ENCODE measurements around the gene WASF2. TPM values are rescaled to one million over a fixed set of nuclear protein-coding genes. Genes with fewer than 3 reads are reported as not detected.

WASF2 gene
- polyA plus RNA-seq, 1 donor from 2014 or later: 2.5 TPM

DNA sequence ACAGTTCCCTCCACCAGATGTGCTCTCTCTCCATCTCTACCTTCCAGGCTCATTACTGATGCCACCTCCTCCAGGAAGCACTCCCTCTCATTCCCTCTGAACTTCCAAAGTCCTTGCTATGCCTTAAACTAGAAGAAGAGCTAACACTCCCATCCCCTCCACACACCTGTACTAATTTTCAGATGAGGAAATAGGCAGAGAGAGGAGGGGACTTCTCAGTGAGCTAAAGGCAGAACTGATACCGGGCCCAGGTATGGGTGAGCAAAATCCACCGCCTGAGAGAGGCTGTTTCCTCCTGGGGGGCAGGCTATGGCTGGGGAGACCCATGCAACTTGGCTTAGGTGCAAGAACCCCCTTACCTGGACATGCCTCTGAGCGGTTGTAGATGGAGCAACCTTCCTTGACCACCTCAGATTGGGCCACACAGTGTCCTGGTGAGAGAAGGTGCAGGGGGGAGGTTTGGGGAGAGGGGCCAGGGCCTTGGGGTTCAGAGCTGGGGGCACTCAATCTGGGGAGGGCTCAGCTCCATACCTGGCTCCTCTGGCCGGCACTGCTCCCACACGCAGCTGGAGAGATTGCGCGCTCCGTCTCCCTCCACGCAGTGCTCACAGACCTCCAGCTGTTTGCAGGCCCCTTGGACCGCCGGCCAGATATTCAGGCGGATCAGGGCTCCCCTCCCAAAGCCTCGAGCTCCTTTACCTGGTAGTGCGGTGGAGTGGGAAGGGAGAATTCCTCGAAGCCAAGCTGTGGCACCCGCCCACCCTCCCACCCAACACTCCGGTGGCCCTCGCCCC is 107.8 kb downstream of the WASF2 start:
- H3K9me2 ChIP-seq (ENCODE audit: insufficient read depth, low read length): no peaks in the 10 kb centered on the region
- no peak overlapping the region for H3K4me2 ChIP-seq (ENCODE audit: low read length)
- H3K27me3 ChIP-seq (ENCODE audit: insufficient read depth, low read depth, low read length): peaks cover 10% of the 10 kb centered on the region
- no peak overlapping the region for H3K4me3 ChIP-seq (ENCODE audit: low read length)
- H3F3A ChIP-seq (ENCODE audit: insufficient read depth, low read length, poor library complexity, severe bottlenecking): no peaks in the 10 kb centered on the region
- no peak overlapping the region for H3K9ac ChIP-seq (ENCODE audit: low read length)
- no peak overlapping the region for H2AFZ ChIP-seq (ENCODE audit: low read depth, low read length)
- no peaks in the 10 kb centered on the region for H4K20me1 ChIP-seq (ENCODE audit: insufficient read depth)
- no peaks in the 10 kb centered on the region for H3K79me2 ChIP-seq (replicated peaks; ENCODE audit: insufficient read depth, low read length)
- H3K36me3 ChIP-seq (ENCODE audit: insufficient read depth, low read length): no peaks in the 10 kb centered on the region
- no peak for TF ChIP-seq RAD21 (conservative IDR thresholded peaks at IDR 0.05)
- TF ChIP-seq, protein P1, sequence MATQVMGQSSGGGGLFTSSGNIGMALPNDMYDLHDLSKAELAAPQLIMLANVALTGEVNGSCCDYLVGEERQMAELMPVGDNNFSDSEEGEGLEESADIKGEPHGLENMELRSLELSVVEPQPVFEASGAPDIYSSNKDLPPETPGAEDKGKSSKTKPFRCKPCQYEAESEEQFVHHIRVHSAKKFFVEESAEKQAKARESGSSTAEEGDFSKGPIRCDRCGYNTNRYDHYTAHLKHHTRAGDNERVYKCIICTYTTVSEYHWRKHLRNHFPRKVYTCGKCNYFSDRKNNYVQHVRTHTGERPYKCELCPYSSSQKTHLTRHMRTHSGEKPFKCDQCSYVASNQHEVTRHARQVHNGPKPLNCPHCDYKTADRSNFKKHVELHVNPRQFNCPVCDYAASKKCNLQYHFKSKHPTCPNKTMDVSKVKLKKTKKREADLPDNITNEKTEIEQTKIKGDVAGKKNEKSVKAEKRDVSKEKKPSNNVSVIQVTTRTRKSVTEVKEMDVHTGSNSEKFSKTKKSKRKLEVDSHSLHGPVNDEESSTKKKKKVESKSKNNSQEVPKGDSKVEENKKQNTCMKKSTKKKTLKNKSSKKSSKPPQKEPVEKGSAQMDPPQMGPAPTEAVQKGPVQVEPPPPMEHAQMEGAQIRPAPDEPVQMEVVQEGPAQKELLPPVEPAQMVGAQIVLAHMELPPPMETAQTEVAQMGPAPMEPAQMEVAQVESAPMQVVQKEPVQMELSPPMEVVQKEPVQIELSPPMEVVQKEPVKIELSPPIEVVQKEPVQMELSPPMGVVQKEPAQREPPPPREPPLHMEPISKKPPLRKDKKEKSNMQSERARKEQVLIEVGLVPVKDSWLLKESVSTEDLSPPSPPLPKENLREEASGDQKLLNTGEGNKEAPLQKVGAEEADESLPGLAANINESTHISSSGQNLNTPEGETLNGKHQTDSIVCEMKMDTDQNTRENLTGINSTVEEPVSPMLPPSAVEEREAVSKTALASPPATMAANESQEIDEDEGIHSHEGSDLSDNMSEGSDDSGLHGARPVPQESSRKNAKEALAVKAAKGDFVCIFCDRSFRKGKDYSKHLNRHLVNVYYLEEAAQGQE (IDR thresholded peaks at IDR 0.05; ENCODE audit: borderline replicate concordance): no peak
- no peak for TF ChIP-seq EP300 (conservative IDR thresholded peaks at IDR 0.05; ENCODE audit: poor library complexity, severe bottlenecking)
- TF ChIP-seq EZH2 (IDR thresholded peaks at IDR 0.05; ENCODE audit: borderline replicate concordance, insufficient read depth, low read length, poor library complexity, severe bottlenecking): no peak
- no peak for TF ChIP-seq SMC3 (conservative IDR thresholded peaks at IDR 0.05; ENCODE audit: poor library complexity)
- no peak for TF ChIP-seq MXI1 (conservative IDR thresholded peaks at IDR 0.05; ENCODE audit: poor library complexity, severe bottlenecking)
- TF ChIP-seq, protein P2, sequence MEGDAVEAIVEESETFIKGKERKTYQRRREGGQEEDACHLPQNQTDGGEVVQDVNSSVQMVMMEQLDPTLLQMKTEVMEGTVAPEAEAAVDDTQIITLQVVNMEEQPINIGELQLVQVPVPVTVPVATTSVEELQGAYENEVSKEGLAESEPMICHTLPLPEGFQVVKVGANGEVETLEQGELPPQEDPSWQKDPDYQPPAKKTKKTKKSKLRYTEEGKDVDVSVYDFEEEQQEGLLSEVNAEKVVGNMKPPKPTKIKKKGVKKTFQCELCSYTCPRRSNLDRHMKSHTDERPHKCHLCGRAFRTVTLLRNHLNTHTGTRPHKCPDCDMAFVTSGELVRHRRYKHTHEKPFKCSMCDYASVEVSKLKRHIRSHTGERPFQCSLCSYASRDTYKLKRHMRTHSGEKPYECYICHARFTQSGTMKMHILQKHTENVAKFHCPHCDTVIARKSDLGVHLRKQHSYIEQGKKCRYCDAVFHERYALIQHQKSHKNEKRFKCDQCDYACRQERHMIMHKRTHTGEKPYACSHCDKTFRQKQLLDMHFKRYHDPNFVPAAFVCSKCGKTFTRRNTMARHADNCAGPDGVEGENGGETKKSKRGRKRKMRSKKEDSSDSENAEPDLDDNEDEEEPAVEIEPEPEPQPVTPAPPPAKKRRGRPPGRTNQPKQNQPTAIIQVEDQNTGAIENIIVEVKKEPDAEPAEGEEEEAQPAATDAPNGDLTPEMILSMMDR (IDR thresholded peaks at IDR 0.05; ENCODE audit: poor library complexity, severe bottlenecking): no peak
- no peak for TF ChIP-seq POLR2AphosphoS5 (IDR thresholded peaks at IDR 0.05)
- no peak for TF ChIP-seq TAF1 (IDR thresholded peaks at IDR 0.05; ENCODE audit: low read depth)
- no peak overlapping the region for H3K27ac ChIP-seq (ENCODE audit: low read length)
- H3K9me3 ChIP-seq (ENCODE audit: low read length): no peaks in the 10 kb centered on the region

DNA sequence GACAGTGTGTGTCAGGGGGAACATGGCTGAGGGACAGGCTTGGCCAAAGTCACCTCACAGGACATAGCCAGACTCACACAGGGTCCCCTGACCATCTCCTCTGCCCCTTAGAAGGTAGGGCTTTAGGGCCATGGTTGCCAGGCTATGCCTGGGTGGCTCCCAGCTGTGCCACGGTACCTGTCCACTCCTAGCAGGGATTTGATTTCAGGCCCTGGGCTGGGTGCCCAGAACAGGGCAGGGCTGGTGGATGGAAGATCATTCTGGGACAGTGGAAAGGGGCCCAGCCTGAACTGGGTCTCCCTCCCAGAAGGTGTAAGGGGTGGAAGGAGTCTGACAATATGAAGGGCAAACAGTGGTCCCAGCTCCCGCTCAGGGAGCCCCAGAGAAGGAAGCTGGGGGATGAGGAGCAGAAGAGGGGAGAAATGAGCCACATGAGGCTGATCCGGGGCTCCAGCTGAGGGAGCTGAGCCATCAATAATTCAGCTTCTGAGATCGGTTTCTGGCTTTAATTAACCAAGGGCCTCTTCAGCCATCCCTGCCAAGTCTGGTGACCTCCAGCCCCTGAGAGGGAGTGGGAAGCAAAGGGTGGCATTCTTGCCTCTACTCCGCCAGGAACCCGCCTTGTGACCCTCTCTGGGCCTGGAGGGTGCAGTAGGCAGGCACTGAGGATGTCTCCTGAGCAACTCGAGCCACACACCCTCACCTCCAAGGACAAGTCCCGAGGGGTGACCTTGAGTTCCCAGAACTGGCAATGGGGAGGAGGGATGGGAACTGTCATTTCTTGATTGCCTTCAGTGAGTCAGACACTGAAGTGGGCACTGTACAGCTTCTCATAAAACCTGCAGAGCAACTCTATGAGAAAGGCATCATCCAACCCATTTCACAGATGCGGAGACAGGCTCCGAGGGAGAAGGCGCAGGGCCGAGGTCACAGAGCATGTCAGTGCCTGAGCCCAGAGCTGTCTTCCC is 108.9 kb downstream of the WASF2 start:
- Histone ChIP-seq H3K9me3 (ENCODE audit: low read length) (no peaks in the 10 kb centered on the region), H4K20me1 (ENCODE audit: insufficient read depth) (no peaks in the 10 kb centered on the region), H3K27ac (ENCODE audit: low read length) (no peak overlapping the region), H2AFZ (ENCODE audit: low read depth, low read length) (no peak overlapping the region), H3K4me3 (ENCODE audit: low read length) (no peak overlapping the region), H3K27me3 (ENCODE audit: insufficient read depth, low read depth, low read length) (peaks cover 10% of the 10 kb centered on the region), H3K36me3 (ENCODE audit: insufficient read depth, low read length) (no peaks in the 10 kb centered on the region), H3K9me2 (ENCODE audit: insufficient read depth, low read length) (no peaks in the 10 kb centered on the region), H3F3A (ENCODE audit: insufficient read depth, low read length, poor library complexity, severe bottlenecking) (no peaks in the 10 kb centered on the region), H3K4me2 (ENCODE audit: low read length) (no peak overlapping the region), H3K9ac (ENCODE audit: low read length) (no peak overlapping the region), H3K79me2 (replicated peaks; ENCODE audit: insufficient read depth, low read length) (no peaks in the 10 kb centered on the region)
- no peak for TF ChIP-seq EZH2 (IDR thresholded peaks at IDR 0.05; ENCODE audit: borderline replicate concordance, insufficient read depth, low read length, poor library complexity, severe bottlenecking)
- TF ChIP-seq, protein P2 (IDR thresholded peaks at IDR 0.05; ENCODE audit: poor library complexity, severe bottlenecking): no peak
- TF ChIP-seq RAD21 (conservative IDR thresholded peaks at IDR 0.05): no peak
- TF ChIP-seq, protein P1 (IDR thresholded peaks at IDR 0.05; ENCODE audit: borderline replicate concordance): no peak
- no peak for TF ChIP-seq MXI1 (conservative IDR thresholded peaks at IDR 0.05; ENCODE audit: poor library complexity, severe bottlenecking)
- TF ChIP-seq POLR2AphosphoS5 (IDR thresholded peaks at IDR 0.05): no peak
- TF ChIP-seq TAF1 (IDR thresholded peaks at IDR 0.05; ENCODE audit: low read depth): no peak
- no peak for TF ChIP-seq SMC3 (conservative IDR thresholded peaks at IDR 0.05; ENCODE audit: poor library complexity)
- TF ChIP-seq EP300 (conservative IDR thresholded peaks at IDR 0.05; ENCODE audit: poor library complexity, severe bottlenecking): no peak
